ENCODE measurements around the gene NCAPH2. TPM values are rescaled to one million over a fixed set of nuclear protein-coding genes. Genes with fewer than 3 reads are reported as not detected.
"Not testable (repeated sequence)": the region's sequence is repeated elsewhere in the genome, so short reads cannot be mapped to it uniquely, and the experiment has no call there.

Gene NCAPH2
- total and polyA plus RNA-seq, 3 donors from 2014 or later: 67.4 to 89.2 (median 88.5) TPM

- WGBS, 2 donors: 76 to 77% methylated on average over 19 of the region's 19 CpGs
- H3K36me3 ChIP-seq (ENCODE audit: low read depth, missing control alignments): no peaks in the 10 kb centered on the region
- peak overlapping the region in 1 of 2 donors; percentile 64 for H3K27ac ChIP-seq
- no peak for DNase-seq
- intact Hi-C loops (cut with DNase I; ENCODE audit: low total_unique reads): no loop called here
- no peak overlapping the region for H3K4me3 ChIP-seq
- TF ChIP-seq, protein P1, sequence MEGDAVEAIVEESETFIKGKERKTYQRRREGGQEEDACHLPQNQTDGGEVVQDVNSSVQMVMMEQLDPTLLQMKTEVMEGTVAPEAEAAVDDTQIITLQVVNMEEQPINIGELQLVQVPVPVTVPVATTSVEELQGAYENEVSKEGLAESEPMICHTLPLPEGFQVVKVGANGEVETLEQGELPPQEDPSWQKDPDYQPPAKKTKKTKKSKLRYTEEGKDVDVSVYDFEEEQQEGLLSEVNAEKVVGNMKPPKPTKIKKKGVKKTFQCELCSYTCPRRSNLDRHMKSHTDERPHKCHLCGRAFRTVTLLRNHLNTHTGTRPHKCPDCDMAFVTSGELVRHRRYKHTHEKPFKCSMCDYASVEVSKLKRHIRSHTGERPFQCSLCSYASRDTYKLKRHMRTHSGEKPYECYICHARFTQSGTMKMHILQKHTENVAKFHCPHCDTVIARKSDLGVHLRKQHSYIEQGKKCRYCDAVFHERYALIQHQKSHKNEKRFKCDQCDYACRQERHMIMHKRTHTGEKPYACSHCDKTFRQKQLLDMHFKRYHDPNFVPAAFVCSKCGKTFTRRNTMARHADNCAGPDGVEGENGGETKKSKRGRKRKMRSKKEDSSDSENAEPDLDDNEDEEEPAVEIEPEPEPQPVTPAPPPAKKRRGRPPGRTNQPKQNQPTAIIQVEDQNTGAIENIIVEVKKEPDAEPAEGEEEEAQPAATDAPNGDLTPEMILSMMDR (IDR thresholded peaks at IDR 0.05): no peak
- TF ChIP-seq POLR2A (IDR thresholded peaks at IDR 0.05): no peak
- H3K4me1 ChIP-seq: peaks cover 14% of the 10 kb centered on the region
- H3K9me3 ChIP-seq: no peaks in the 10 kb centered on the region
- no peaks in the 10 kb centered on the region for H3K27me3 ChIP-seq
Observed at GRCh38 chr22:50532824-50533796, 25.1 kb downstream of the NCAPH2 start.

GRCh38 chr22:50533856-50534711 is 26.1 kb downstream of the NCAPH2 start:
- DNase-seq: peak; percentile 72

GRCh38 chr22:50535113-50535512 is 27.1 kb downstream of the NCAPH2 start:
- 86 to 87% methylated on average over 8 of the region's 8 CpGs for WGBS, 2 donors
- TF ChIP-seq, protein P1 (IDR thresholded peaks at IDR 0.05): no peak
- no peak for TF ChIP-seq POLR2A (IDR thresholded peaks at IDR 0.05)
- DNase-seq: no peak

More at GRCh38 chr22:50533856-50534711, 26.1 kb downstream of the NCAPH2 start:
- H3K27me3 ChIP-seq; H3K4me3 ChIP-seq; H3K9me3 ChIP-seq; intact Hi-C loops (cut with DNase I; ENCODE audit: low total_unique reads); H3K36me3 ChIP-seq (ENCODE audit: low read depth, missing control alignments): not testable (repeated sequence)
- peak overlapping the region; percentile 39 to 51 for H3K27ac ChIP-seq
- H3K4me1 ChIP-seq: peaks cover 14% of the 10 kb centered on the region
- WGBS, 2 donors: 37 to 50% methylated on average over 20 to 21 of the region's 21 CpGs

DNA sequence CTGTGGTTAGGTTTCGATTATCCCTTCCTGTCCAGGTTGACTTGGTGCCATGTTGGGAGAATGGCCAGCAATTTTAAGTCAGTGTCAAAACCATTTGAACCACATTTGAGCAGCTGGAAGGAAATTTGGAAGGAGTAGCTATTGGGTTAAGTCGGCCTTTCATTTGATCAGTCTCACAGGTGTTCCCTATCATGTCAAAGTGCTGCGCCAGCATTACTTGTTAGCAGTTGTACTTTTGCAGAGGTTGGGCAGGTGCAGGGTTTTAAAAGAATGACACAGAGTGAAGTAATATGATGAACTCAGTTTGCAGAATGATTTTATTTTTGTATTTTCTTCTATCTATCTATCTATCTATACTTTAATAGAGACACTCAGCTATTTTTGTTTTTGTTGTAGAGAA is 28.2 kb downstream of the NCAPH2 start:
- Histone ChIP-seq H3K4me3 (no peak overlapping the region), H3K36me3 (ENCODE audit: low read depth, missing control alignments) (no peaks in the 10 kb centered on the region), H3K27me3 (no peaks in the 10 kb centered on the region), H3K4me1 (peaks cover 6% of the 10 kb centered on the region), H3K27ac (no peak overlapping the region), H3K9me3 (no peaks in the 10 kb centered on the region)
- WGBS, 2 donors: 72 to 77% methylated on average over 3 of the region's 3 CpGs
- intact Hi-C loops (cut with DNase I; ENCODE audit: low total_unique reads): no loop called here
- TF ChIP-seq POLR2A (IDR thresholded peaks at IDR 0.05): no peak
- TF ChIP-seq, protein P1 (IDR thresholded peaks at IDR 0.05): no peak
- no peak for DNase-seq

More at GRCh38 chr22:50535113-50535512, 27.1 kb downstream of the NCAPH2 start:
- Histone ChIP-seq H3K27me3 (no peaks in the 10 kb centered on the region), H3K4me3 (no peak overlapping the region), H3K36me3 (ENCODE audit: low read depth, missing control alignments) (no peaks in the 10 kb centered on the region), H3K4me1 (peaks cover 14% of the 10 kb centered on the region), H3K9me3 (no peaks in the 10 kb centered on the region), H3K27ac (no peak overlapping the region)
- intact Hi-C loops (cut with DNase I; ENCODE audit: low total_unique reads): no loop called here

DNA sequence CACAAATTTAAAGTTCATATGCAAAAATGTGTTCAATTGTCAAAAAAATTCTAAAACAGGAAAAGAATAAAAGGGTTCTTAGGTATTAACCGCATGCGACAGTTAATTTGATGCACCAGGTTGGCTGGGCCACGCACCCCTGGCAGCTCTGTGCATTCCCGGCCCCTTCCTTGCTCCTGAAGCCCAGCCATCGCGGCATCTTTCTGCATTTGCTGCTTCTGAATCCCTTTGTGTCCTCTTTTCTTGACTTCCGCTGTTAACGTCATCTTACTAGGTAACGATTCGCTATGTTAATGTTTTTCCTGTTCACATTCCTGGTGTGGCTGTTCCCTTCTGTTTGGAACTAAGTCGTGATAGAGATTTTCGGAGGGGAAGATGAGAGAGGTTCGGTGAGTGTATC is 29.7 kb downstream of the NCAPH2 start:
- intact Hi-C loops (cut with DNase I; ENCODE audit: low total_unique reads): no loop called here
- H3K4me1 ChIP-seq: no peaks in the 10 kb centered on the region
- no peaks in the 10 kb centered on the region for H3K9me3 ChIP-seq
- DNase-seq: no peak
- WGBS, 2 donors: 84 to 89% methylated on average over 13 of the region's 13 CpGs
- H3K27ac ChIP-seq: no peak overlapping the region
- TF ChIP-seq POLR2A (IDR thresholded peaks at IDR 0.05): no peak
- TF ChIP-seq, protein P1 (IDR thresholded peaks at IDR 0.05): no peak
- no peaks in the 10 kb centered on the region for H3K36me3 ChIP-seq (ENCODE audit: low read depth, missing control alignments)
- H3K4me3 ChIP-seq: no peak overlapping the region
- H3K27me3 ChIP-seq: no peaks in the 10 kb centered on the region
